Daoy (cell line): ENCODE measurements around the gene NLGN3. TPM values are rescaled to one million over a fixed set of nuclear protein-coding genes. Genes with fewer than 3 reads are reported as not detected.

ENCODE experiments used
- DNase-seq: peaks from one replicate; pipeline ENCODE4 v3.0.0-alpha.2; 2015; ENCODE audit warnings: low read depth
- total RNA-seq: library from RNA; depleted of rRNA; stranded (reverse); fragments of >200 nt; shearing (Covaris generic); gene quantifications from 2 replicates; pipeline ENCODE4 v1.2.3, GENCODE V29; 2014; rRNA removed

The NLGN3 gene
- not detected in 2 replicates for total RNA-seq

- DNase-seq, result no peak
These were observed at the start of gene NLGN3 for GRCh38 chrX:71144651-71145050. Gene NLGN3 (plus strand): TSS chrX:71144841. CDS start chrX:71147750, 2,909 bp downstream.

- no peak for DNase-seq
These were observed 49.6 kb upstream of the NLGN3 start for GRCh38 chrX:71095033-71095432.

- peak; percentile 89 for DNase-seq
These were observed 49.1 kb upstream of the NLGN3 start, which contains the start of gene FOXO4 for GRCh38 chrX:71095555-71095980. Gene FOXO4 (plus strand): TSS chrX:71095851. CDS start chrX:71096529, 678 bp downstream.

GRCh38 chrX:71095981-71096759 is 48.5 kb upstream of the NLGN3 start:
- peak; percentile 42 for DNase-seq

GRCh38 chrX:71096760-71097032 is 47.9 kb upstream of the NLGN3 start:
- no peak for DNase-seq

GRCh38 chrX:71098302-71098701 is 46.3 kb upstream of the NLGN3 start:
- peak; percentile 19 for DNase-seq

GRCh38 chrX:71098951-71099506 is 45.6 kb upstream of the NLGN3 start:
- DNase-seq, result no peak

GRCh38 chrX:71099736-71100135 is 44.9 kb upstream of the NLGN3 start:
- no peak for DNase-seq

GRCh38 chrX:71100581-71101505 is 43.8 kb upstream of the NLGN3 start:
- DNase-seq, result no peak

GRCh38 chrX:71102292-71102691 is 42.3 kb upstream of the NLGN3 start:
- no peak for DNase-seq

GRCh38 chrX:71103110-71103983 is 41.3 kb upstream of the NLGN3 start:
- no peak for DNase-seq

- no peak for DNase-seq
These were observed 39.0 kb upstream of the NLGN3 start for GRCh38 chrX:71105628-71106027.

- no peak for DNase-seq
These were observed 38.2 kb upstream of the NLGN3 start, which contains the start of gene CXorf65 for GRCh38 chrX:71106427-71106826. Gene CXorf65 (minus strand): TSS chrX:71106740. CDS start chrX:71106556, 184 bp downstream.

- DNase-seq, result no peak
These were observed 37.4 kb upstream of the NLGN3 start for GRCh38 chrX:71107245-71107644.

GRCh38 chrX:71107762-71108360 is 36.8 kb upstream of the NLGN3 start:
- DNase-seq, result no peak

- no peak for DNase-seq
These were observed 35.6 kb upstream of the NLGN3 start for GRCh38 chrX:71109051-71109450.

GRCh38 chrX:71111141-71111843 is 33.3 kb upstream of the NLGN3 start, which contains the start of gene IL2RG:
Gene IL2RG (minus strand): TSS chrX:71111577. CDS start chrX:71111539, 38 bp downstream.
- DNase-seq, result no peak

GRCh38 chrX:71111921-71112431 is 32.7 kb upstream of the NLGN3 start:
- no peak for DNase-seq

- no peak for DNase-seq
These were observed 27.3 kb upstream of the NLGN3 start for GRCh38 chrX:71117358-71117757.
